Liver (tissue), 9 donors: ENCODE results near the gene ZNF274. TPM values are rescaled to one million over a fixed set of nuclear protein-coding genes. Genes with fewer than 3 reads are reported as not detected.

Experiments used
- DNase-seq: peaks from one replicate; pipeline ENCODE4 v3.0.0-alpha.2; 2017; ENCODE audit warnings: low spot score
- H3K27ac ChIP-seq, 2 donors: one replicate each; pipeline ENCODE4 v1.7.0; 2013; ENCODE audit warnings: inconsistent platforms in 2 of 2, low read length in 2 of 2, control low read depth in 1 of 2, low read depth in 1 of 2, mild to moderate bottlenecking in 1 of 2
- H3K27me3 ChIP-seq, 4 donors: one replicate each; pipeline versions ENCODE4 v1.6.1 to v1.7.0; 2013; ENCODE audit warnings: low read length in 3 of 4, inconsistent platforms in 1 of 4, mild to moderate bottlenecking in 1 of 4, moderate library complexity in 1 of 4; ENCODE audit not compliant: control insufficient read depth in 4 of 4, insufficient read depth in 4 of 4
- H3K36me3 ChIP-seq, 4 donors: one replicate each; pipeline versions ENCODE4 v1.6.1 to v1.7.0; 2013; ENCODE audit warnings: low read length in 3 of 4, mild to moderate bottlenecking in 3 of 4, low read depth in 1 of 4, moderate library complexity in 1 of 4; ENCODE audit not compliant: control insufficient read depth in 4 of 4, insufficient read depth in 3 of 4
- H3K4me1 ChIP-seq, 4 donors: one replicate each; pipeline versions ENCODE4 v1.6.1 to v1.7.0; 2013; ENCODE audit warnings: low read length in 3 of 4, mild to moderate bottlenecking in 3 of 4, moderate library complexity in 1 of 4; ENCODE audit not compliant: control insufficient read depth in 4 of 4, insufficient read depth in 4 of 4
- H3K4me3 ChIP-seq, 3 donors: one replicate each; pipeline versions ENCODE4 v1.6.1 to v1.7.0; 2013; ENCODE audit warnings: low read length in 3 of 3, control low read depth in 1 of 3, low read depth in 1 of 3, mild to moderate bottlenecking in 1 of 3
- H3K9ac ChIP-seq, 2 donors: one replicate each; pipeline ENCODE4 v1.7.0; 2013; ENCODE audit warnings: low read length in 2 of 2, mild to moderate bottlenecking in 2 of 2, moderate library complexity in 2 of 2, control low read depth in 1 of 2, low read depth in 1 of 2
- H3K9me3 ChIP-seq, 4 donors: one replicate each; pipeline versions ENCODE4 v1.6.1 to v1.7.0; 2013; ENCODE audit warnings: low read length in 3 of 4; ENCODE audit not compliant: control insufficient read depth in 4 of 4
- EGR1 ChIP-seq, 2 donors: IDR thresholded peaks; 2 replicates each; pipeline ENCODE4 v1.6.1; 2016 to 2018; ENCODE audit warnings: antibody characterized with exemption in 2 of 2, low read depth in 2 of 2
- FOXA1 ChIP-seq: IDR thresholded peaks from 2 replicates; pipeline ENCODE4 v1.6.1; 2016; ENCODE audit warnings: antibody characterized with exemption
- FOXA2 ChIP-seq: IDR thresholded peaks from 2 replicates; pipeline ENCODE4 v1.6.1; 2016; ENCODE audit warnings: antibody characterized with exemption
- GABPA ChIP-seq, 2 donors: IDR thresholded peaks in 1 of 2; conservative IDR thresholded peaks in 1 of 2; 2 replicates each; pipeline ENCODE4 v1.6.1; 2016; ENCODE audit warnings: antibody characterized with exemption in 2 of 2, mild to moderate bottlenecking in 1 of 2, moderate library complexity in 1 of 2
- HNF4A ChIP-seq, 2 donors: conservative IDR thresholded peaks; 2 replicates each; pipeline ENCODE4 v1.6.1; 2016; ENCODE audit warnings: antibody characterized with exemption in 2 of 2, mild to moderate bottlenecking in 2 of 2
- HNF4G ChIP-seq: IDR thresholded peaks from 2 replicates; pipeline ENCODE4 v1.6.1; 2016; ENCODE audit warnings: antibody characterized with exemption
- JUND ChIP-seq, 2 donors: IDR thresholded peaks; 2 replicates each; pipeline ENCODE4 v1.6.1; 2016; ENCODE audit warnings: antibody characterized with exemption in 2 of 2
- NR2F2 ChIP-seq: IDR thresholded peaks from 2 replicates; pipeline ENCODE4 v1.6.1; 2016; ENCODE audit warnings: antibody characterized with exemption
- RAD21 ChIP-seq, 2 donors: IDR thresholded peaks; 2 replicates each; pipeline ENCODE4 v1.6.1; 2016; ENCODE audit warnings: antibody characterized with exemption in 2 of 2, mild to moderate bottlenecking in 2 of 2
- RXRA ChIP-seq, 2 donors: IDR thresholded peaks; 2 replicates each; pipeline ENCODE4 v1.6.1; 2017 to 2018; ENCODE audit warnings: antibody characterized with exemption in 2 of 2, mild to moderate bottlenecking in 1 of 2
- SP1 ChIP-seq: IDR thresholded peaks from 2 replicates; pipeline ENCODE4 v1.6.1; 2018; ENCODE audit warnings: antibody characterized with exemption, mild to moderate bottlenecking
- TAF1 ChIP-seq: conservative IDR thresholded peaks from 2 replicates; pipeline ENCODE4 v1.6.1; 2016; ENCODE audit warnings: antibody characterized with exemption, mild to moderate bottlenecking
- YY1 ChIP-seq: IDR thresholded peaks from 2 replicates; pipeline ENCODE4 v1.6.1; 2016; ENCODE audit warnings: antibody characterized with exemption, mild to moderate bottlenecking
- WGBS: extraction: QIAGEN DNeasy Blood & Tissue Kit; methylation state at CpG from one replicate; pipeline ENCODE4 v1.1.7; 2013; 5-methylcytosine and 5-hydroxymethylcytosine counted together
- polyA plus RNA-seq, 2 donors: library from polyadenylated mRNA; stranded (reverse) in 1 of 2; unstranded in 1 of 2; fragments of 200-250 nt in 1 of 2; fragments of >200 nt in 1 of 2; fragmentation: Nextera tagmentation in 1 of 2; extraction: Ambion mirVana in 1 of 2; gene quantifications; one replicate each; pipeline versions ENCODE4 v1.2.1 to v1.2.3, GENCODE V29; 2013 to 2015
- total RNA-seq, 2 donors: library from RNA; depleted of rRNA; stranded (reverse); fragments of >200 nt; gene quantifications; one replicate each; pipeline ENCODE4 v1.2.3, GENCODE V29; 2014
- TF ChIP-seq, protein P1 (sequence below): IDR thresholded peaks from 2 replicates; pipeline ENCODE4 v1.6.1; 2016; ENCODE audit warnings: antibody characterized with exemption
- TF ChIP-seq, protein P2 (sequence below): fragments of 150-350 bp; IDR thresholded peaks from 2 replicates; pipeline ENCODE4 v1.5.1; 2017; ENCODE audit warnings: improper control_type of control experiment, low read depth, low read length; ENCODE audit not compliant: missing input control
- TF ChIP-seq, protein P3 (sequence below): IDR thresholded peaks from 2 replicates; pipeline ENCODE4 v1.6.1; 2016; ENCODE audit warnings: antibody characterized with exemption
- TF ChIP-seq, protein P4 (sequence below): IDR thresholded peaks from 2 replicates; pipeline ENCODE4 v1.6.1; 2016; ENCODE audit warnings: antibody characterized with exemption
- TF ChIP-seq, protein P5 (sequence below): IDR thresholded peaks from 2 replicates; pipeline ENCODE4 v1.6.1; 2016; ENCODE audit warnings: antibody characterized with exemption, mild to moderate bottlenecking
- donor health status: healthy.
- donor health status: healthy.
- donor health status: healthy.
- donor health status: healthy.
- donor health status: healthy.

ZNF274 gene
- total and polyA plus RNA-seq, 4 donors: 5.7 to 18.2 (median 11.9) TPM

DNA sequence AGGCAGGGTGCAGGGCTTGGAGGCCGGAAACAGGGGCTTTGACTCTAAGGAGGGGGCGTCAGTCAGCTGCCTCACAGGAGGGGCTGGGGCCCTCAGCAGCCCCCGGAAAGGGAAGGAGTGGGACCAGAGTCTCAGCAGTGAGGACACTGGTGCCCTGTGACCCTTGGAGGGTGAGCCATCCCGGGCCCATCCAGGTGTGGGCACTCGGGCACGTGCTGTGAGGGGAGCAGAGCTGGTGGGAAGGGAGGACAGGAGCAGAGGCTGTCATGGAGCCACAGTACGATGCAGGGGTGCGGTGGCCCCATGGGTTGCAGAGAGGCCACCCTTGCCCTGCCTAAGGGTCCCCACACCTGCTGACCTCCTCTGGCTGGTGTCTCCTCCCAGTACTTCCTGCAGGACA, 26.7 kb downstream of the ZNF274 start:
- 97% methylated on average over 8 of the region's 8 CpGs for WGBS
- Histone ChIP-seq H3K9me3 (peaks cover 86 to 99% (median 96%) of the 10 kb centered on the region in 4 donors), H3K9ac (no peak overlapping the region), H3K27me3 (no peaks in the 10 kb centered on the region), H3K4me1 (no peaks in the 10 kb centered on the region), H3K4me3 (peak overlapping the region in 2 of 3 donors; percentile 72 to 80), H3K27ac (no peak overlapping the region), H3K36me3 (peaks cover 44 to 93% (median 86%) of the 10 kb centered on the region in 4 donors)
- DNase-seq: no peak
- TF ChIP-seq, protein P1, sequence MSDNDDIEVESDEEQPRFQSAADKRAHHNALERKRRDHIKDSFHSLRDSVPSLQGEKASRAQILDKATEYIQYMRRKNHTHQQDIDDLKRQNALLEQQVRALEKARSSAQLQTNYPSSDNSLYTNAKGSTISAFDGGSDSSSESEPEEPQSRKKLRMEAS: no peak
- TF ChIP-seq NR2F2 (no peak), YY1 (no peak), HNF4G (no peak), FOXA1 (no peak), RAD21 (IDR thresholded peaks at IDR 0.05) (no peak), EGR1 (IDR thresholded peaks at IDR 0.05; ENCODE audit: low read depth in 2 of 2) (no peak), RXRA (IDR thresholded peaks at IDR 0.05) (no peak), SP1 (no peak), JUND (IDR thresholded peaks at IDR 0.05) (no peak), TAF1 (no peak), FOXA2 (no peak), HNF4A (conservative IDR thresholded peaks at IDR 0.05) (no peak), GABPA (IDR thresholded peaks at IDR 0.05 in 1 of 2, conservative IDR thresholded peaks at IDR 0.05 in 1 of 2) (no peak)
- TF ChIP-seq, protein P2, sequence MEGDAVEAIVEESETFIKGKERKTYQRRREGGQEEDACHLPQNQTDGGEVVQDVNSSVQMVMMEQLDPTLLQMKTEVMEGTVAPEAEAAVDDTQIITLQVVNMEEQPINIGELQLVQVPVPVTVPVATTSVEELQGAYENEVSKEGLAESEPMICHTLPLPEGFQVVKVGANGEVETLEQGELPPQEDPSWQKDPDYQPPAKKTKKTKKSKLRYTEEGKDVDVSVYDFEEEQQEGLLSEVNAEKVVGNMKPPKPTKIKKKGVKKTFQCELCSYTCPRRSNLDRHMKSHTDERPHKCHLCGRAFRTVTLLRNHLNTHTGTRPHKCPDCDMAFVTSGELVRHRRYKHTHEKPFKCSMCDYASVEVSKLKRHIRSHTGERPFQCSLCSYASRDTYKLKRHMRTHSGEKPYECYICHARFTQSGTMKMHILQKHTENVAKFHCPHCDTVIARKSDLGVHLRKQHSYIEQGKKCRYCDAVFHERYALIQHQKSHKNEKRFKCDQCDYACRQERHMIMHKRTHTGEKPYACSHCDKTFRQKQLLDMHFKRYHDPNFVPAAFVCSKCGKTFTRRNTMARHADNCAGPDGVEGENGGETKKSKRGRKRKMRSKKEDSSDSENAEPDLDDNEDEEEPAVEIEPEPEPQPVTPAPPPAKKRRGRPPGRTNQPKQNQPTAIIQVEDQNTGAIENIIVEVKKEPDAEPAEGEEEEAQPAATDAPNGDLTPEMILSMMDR: no peak
- TF ChIP-seq, protein P3, sequence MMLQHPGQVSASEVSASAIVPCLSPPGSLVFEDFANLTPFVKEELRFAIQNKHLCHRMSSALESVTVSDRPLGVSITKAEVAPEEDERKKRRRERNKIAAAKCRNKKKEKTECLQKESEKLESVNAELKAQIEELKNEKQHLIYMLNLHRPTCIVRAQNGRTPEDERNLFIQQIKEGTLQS: no peak
- TF ChIP-seq, protein P4, sequence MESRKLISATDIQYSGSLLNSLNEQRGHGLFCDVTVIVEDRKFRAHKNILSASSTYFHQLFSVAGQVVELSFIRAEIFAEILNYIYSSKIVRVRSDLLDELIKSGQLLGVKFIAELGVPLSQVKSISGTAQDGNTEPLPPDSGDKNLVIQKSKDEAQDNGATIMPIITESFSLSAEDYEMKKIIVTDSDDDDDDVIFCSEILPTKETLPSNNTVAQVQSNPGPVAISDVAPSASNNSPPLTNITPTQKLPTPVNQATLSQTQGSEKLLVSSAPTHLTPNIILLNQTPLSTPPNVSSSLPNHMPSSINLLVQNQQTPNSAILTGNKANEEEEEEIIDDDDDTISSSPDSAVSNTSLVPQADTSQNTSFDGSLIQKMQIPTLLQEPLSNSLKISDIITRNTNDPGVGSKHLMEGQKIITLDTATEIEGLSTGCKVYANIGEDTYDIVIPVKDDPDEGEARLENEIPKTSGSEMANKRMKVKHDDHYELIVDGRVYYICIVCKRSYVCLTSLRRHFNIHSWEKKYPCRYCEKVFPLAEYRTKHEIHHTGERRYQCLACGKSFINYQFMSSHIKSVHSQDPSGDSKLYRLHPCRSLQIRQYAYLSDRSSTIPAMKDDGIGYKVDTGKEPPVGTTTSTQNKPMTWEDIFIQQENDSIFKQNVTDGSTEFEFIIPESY: no peak
- TF ChIP-seq, protein P5, sequence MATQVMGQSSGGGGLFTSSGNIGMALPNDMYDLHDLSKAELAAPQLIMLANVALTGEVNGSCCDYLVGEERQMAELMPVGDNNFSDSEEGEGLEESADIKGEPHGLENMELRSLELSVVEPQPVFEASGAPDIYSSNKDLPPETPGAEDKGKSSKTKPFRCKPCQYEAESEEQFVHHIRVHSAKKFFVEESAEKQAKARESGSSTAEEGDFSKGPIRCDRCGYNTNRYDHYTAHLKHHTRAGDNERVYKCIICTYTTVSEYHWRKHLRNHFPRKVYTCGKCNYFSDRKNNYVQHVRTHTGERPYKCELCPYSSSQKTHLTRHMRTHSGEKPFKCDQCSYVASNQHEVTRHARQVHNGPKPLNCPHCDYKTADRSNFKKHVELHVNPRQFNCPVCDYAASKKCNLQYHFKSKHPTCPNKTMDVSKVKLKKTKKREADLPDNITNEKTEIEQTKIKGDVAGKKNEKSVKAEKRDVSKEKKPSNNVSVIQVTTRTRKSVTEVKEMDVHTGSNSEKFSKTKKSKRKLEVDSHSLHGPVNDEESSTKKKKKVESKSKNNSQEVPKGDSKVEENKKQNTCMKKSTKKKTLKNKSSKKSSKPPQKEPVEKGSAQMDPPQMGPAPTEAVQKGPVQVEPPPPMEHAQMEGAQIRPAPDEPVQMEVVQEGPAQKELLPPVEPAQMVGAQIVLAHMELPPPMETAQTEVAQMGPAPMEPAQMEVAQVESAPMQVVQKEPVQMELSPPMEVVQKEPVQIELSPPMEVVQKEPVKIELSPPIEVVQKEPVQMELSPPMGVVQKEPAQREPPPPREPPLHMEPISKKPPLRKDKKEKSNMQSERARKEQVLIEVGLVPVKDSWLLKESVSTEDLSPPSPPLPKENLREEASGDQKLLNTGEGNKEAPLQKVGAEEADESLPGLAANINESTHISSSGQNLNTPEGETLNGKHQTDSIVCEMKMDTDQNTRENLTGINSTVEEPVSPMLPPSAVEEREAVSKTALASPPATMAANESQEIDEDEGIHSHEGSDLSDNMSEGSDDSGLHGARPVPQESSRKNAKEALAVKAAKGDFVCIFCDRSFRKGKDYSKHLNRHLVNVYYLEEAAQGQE: no peak
